GM19193 (cell line): ENCODE data around the gene AGPAT2.

Source experiments
- POLR2A ChIP-seq: IDR thresholded peaks from 4 replicates; pipeline ENCODE4 v1.6.1; 2011; ENCODE audit not compliant: insufficient read depth, insufficient read length; ENCODE audit errors: extremely low read depth

AGPAT2 gene

GRCh38 chr9:136667940-136668760 is 19.1 kb downstream of the AGPAT2 start:
- TF ChIP-seq POLR2A: no peak

- no peak for TF ChIP-seq POLR2A
Measured at GRCh38 chr9:136667214-136667939, 19.9 kb downstream of the AGPAT2 start.

GRCh38 chr9:136666372-136667213 is 20.7 kb downstream of the AGPAT2 start:
- no peak for TF ChIP-seq POLR2A

GRCh38 chr9:136665704-136666371 is 21.4 kb downstream of the AGPAT2 start:
- TF ChIP-seq POLR2A: no peak

- no peak for TF ChIP-seq POLR2A
Measured at GRCh38 chr9:136665111-136665703, 22.1 kb downstream of the AGPAT2 start.

- TF ChIP-seq POLR2A: no peak
Measured at GRCh38 chr9:136664000-136664915, 23.0 kb downstream of the AGPAT2 start.

GRCh38 chr9:136662656-136663581 is 24.3 kb downstream of the AGPAT2 start, which contains the start of gene EGFL7:
Gene EGFL7, plus strand, starts transcription at chr9:136662916. Its CDS starts 5,367 bp downstream, at chr9:136668283.
- TF ChIP-seq POLR2A: no peak

GRCh38 chr9:136662326-136662655 is 25.0 kb downstream of the AGPAT2 start:
- no peak for TF ChIP-seq POLR2A

GRCh38 chr9:136661641-136662325 is 25.5 kb downstream of the AGPAT2 start:
- TF ChIP-seq POLR2A: no peak

GRCh38 chr9:136660971-136661550 is 26.2 kb downstream of the AGPAT2 start:
- no peak for TF ChIP-seq POLR2A
